ENCODE data around the gene ST8SIA4.

Gene ST8SIA4

GRCh38 chr5:100771181-100771580 is 131.9 kb downstream of the ST8SIA4 start:
- no peak for TF ChIP-seq CTCF (IDR thresholded peaks at IDR 0.05; ENCODE audit: borderline replicate concordance, control extremely low read depth, extremely low read depth, insufficient read depth, missing control alignments)
- in situ Hi-C loops (cut with MboI; ENCODE audit: low sequenced_read_pairs, unreplicated experiment): no loop called here
- no peak for DNase-seq (ENCODE audit: low spot score)

- in situ Hi-C loops (cut with MboI; ENCODE audit: low sequenced_read_pairs, unreplicated experiment): no loop called here
- DNase-seq (ENCODE audit: low spot score): no peak
- no peak for TF ChIP-seq CTCF (IDR thresholded peaks at IDR 0.05; ENCODE audit: borderline replicate concordance, control extremely low read depth, extremely low read depth, insufficient read depth, missing control alignments)
Measured at GRCh38 chr5:100768221-100768620, 134.9 kb downstream of the ST8SIA4 start.

- no peak for DNase-seq (ENCODE audit: low spot score)
- in situ Hi-C loops (cut with MboI; ENCODE audit: low sequenced_read_pairs, unreplicated experiment): no loop called here
- TF ChIP-seq CTCF (IDR thresholded peaks at IDR 0.05; ENCODE audit: borderline replicate concordance, control extremely low read depth, extremely low read depth, insufficient read depth, missing control alignments): no peak
Measured at GRCh38 chr5:100762995-100763394, 140.1 kb downstream of the ST8SIA4 start.

- no peak for TF ChIP-seq CTCF (IDR thresholded peaks at IDR 0.05; ENCODE audit: borderline replicate concordance, control extremely low read depth, extremely low read depth, insufficient read depth, missing control alignments)
- DNase-seq (ENCODE audit: low spot score): no peak
- in situ Hi-C loops (cut with MboI; ENCODE audit: low sequenced_read_pairs, unreplicated experiment): no loop called here
Measured at GRCh38 chr5:100762108-100762507, 141.0 kb downstream of the ST8SIA4 start.

- no peak for TF ChIP-seq CTCF (IDR thresholded peaks at IDR 0.05; ENCODE audit: borderline replicate concordance, control extremely low read depth, extremely low read depth, insufficient read depth, missing control alignments)
- DNase-seq (ENCODE audit: low spot score): no peak
- in situ Hi-C loops (cut with MboI; ENCODE audit: low sequenced_read_pairs, unreplicated experiment): no loop called here
Measured at GRCh38 chr5:100761192-100761591, 141.9 kb downstream of the ST8SIA4 start.

- in situ Hi-C loops (cut with MboI; ENCODE audit: low sequenced_read_pairs, unreplicated experiment): no loop called here
- no peak for DNase-seq (ENCODE audit: low spot score)
- no peak for TF ChIP-seq CTCF (IDR thresholded peaks at IDR 0.05; ENCODE audit: borderline replicate concordance, control extremely low read depth, extremely low read depth, insufficient read depth, missing control alignments)
Measured at GRCh38 chr5:100760688-100761087, 142.4 kb downstream of the ST8SIA4 start.

GRCh38 chr5:100758780-100759179 is 144.3 kb downstream of the ST8SIA4 start:
- no peak for DNase-seq (ENCODE audit: low spot score)
- in situ Hi-C loops (cut with MboI; ENCODE audit: low sequenced_read_pairs, unreplicated experiment): no loop called here
- no peak for TF ChIP-seq CTCF (IDR thresholded peaks at IDR 0.05; ENCODE audit: borderline replicate concordance, control extremely low read depth, extremely low read depth, insufficient read depth, missing control alignments)

Measured in GM13976 (cell line).